Uterus (tissue), 2 donors: ENCODE data around the gene ADGRD1.
"Not testable (repeated sequence)": the region's sequence is repeated elsewhere in the genome, so short reads cannot be mapped to it uniquely, and the experiment has no call there.

ENCODE experiments used
- POLR2A ChIP-seq, 2 donors: fragments of 450-650 bp; IDR thresholded peaks; one replicate each; pipeline ENCODE4 v1.6.1; 2016; ENCODE audit warnings: antibody characterized with exemption in 2 of 2, mild to moderate bottlenecking in 1 of 2, moderate library complexity in 1 of 2
- TF ChIP-seq, protein P1 (sequence below), 4 experiments: fragments of 200-600 bp in 2 of 4; fragments of 450-650 bp in 2 of 4; sonication (generic) in 2 of 4; IDR thresholded peaks; one replicate each; pipeline ENCODE4 v1.5.1; 2016 to 2019; ENCODE audit warnings: antibody characterized with exemption in 4 of 4, mild to moderate bottlenecking in 2 of 4, moderate library complexity in 1 of 4

GRCh38 chr12:131070668-131071067 is 117.0 kb downstream of the ADGRD1 start:
- TF ChIP-seq, protein P1, sequence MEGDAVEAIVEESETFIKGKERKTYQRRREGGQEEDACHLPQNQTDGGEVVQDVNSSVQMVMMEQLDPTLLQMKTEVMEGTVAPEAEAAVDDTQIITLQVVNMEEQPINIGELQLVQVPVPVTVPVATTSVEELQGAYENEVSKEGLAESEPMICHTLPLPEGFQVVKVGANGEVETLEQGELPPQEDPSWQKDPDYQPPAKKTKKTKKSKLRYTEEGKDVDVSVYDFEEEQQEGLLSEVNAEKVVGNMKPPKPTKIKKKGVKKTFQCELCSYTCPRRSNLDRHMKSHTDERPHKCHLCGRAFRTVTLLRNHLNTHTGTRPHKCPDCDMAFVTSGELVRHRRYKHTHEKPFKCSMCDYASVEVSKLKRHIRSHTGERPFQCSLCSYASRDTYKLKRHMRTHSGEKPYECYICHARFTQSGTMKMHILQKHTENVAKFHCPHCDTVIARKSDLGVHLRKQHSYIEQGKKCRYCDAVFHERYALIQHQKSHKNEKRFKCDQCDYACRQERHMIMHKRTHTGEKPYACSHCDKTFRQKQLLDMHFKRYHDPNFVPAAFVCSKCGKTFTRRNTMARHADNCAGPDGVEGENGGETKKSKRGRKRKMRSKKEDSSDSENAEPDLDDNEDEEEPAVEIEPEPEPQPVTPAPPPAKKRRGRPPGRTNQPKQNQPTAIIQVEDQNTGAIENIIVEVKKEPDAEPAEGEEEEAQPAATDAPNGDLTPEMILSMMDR (IDR thresholded peaks at IDR 0.05), result not testable (repeated sequence)
- not testable (repeated sequence) for TF ChIP-seq POLR2A (IDR thresholded peaks at IDR 0.05)
